CD8-positive, alpha-beta memory T cell (primary cell): ENCODE measurements around the gene ARL3. TPM values are rescaled to one million over a fixed set of nuclear protein-coding genes. Genes with fewer than 3 reads are reported as not detected.

Experiments
- polyA plus RNA-seq: library from polyadenylated mRNA; unstranded; fragments of 300-500 nt; fragmentation: Illumina TruSeq; gene quantifications from one replicate; pipeline ENCODE4 v1.2.3, GENCODE V29; 2021
- total RNA-seq, 2 experiments: library from RNA; stranded (reverse); gene quantifications; one replicate each; pipeline ENCODE4 v1.2.3, GENCODE V29; 2021

Gene ARL3
- total and polyA plus RNA-seq, 3 experiments from 2014 or later = 5.7 to 8.7 (median 8.7) TPM

Other genes starting within 250 kb of the ARL3 start
- gene ACTR1A, start 211.7 kb downstream of the ARL3 start, total RNA-seq = 10 to 100 TPM; 79.6 to 80.4 TPM
- 76.4 TPM for gene ACTR1A, start 211.7 kb downstream of the ARL3 start, polyA plus RNA-seq
- 1 to 10 TPM; 7.5 to 8.3 TPM for gene SUFU, start 210.4 kb downstream of the ARL3 start, total RNA-seq
- gene SUFU, start 210.4 kb downstream of the ARL3 start, polyA plus RNA-seq = 8.3 TPM
- gene TRIM8, start 69.9 kb downstream of the ARL3 start, total RNA-seq = 10 to 100 TPM; 72.0 to 74.5 TPM
- 63.9 TPM for gene TRIM8, start 69.9 kb downstream of the ARL3 start, polyA plus RNA-seq
- gene SFXN2, start 239 bp upstream of the ARL3 start, total RNA-seq = 10 to 100 TPM; 27.6 to 30.6 TPM
- gene SFXN2, start 239 bp upstream of the ARL3 start, polyA plus RNA-seq = 10.1 TPM
- gene WBP1L, start 29.6 kb upstream of the ARL3 start, total RNA-seq = 10 to 100 TPM; 16.0 to 17.8 TPM
- gene WBP1L, start 29.6 kb upstream of the ARL3 start, polyA plus RNA-seq = 28.5 TPM
- not detected for gene CYP17A1, start 123.0 kb upstream of the ARL3 start, total RNA-seq
- 0.13 TPM for gene CYP17A1, start 123.0 kb upstream of the ARL3 start, polyA plus RNA-seq
- gene BORCS7, start 139.9 kb upstream of the ARL3 start, total RNA-seq = 10 to 100 TPM in 1 of 2 experiments, 1 to 10 TPM in 1; 9.8 to 11.3 TPM
- 39.2 TPM for gene BORCS7, start 139.9 kb upstream of the ARL3 start, polyA plus RNA-seq
- under 1 TPM in 1 of 2 experiments, not detected in 1; 0.44 TPM for gene AS3MT, start 155.1 kb upstream of the ARL3 start, total RNA-seq
- gene AS3MT, start 155.1 kb upstream of the ARL3 start, polyA plus RNA-seq = not detected
- 1 to 10 TPM; 6.1 to 6.2 TPM for gene CNNM2, start 203.9 kb upstream of the ARL3 start, total RNA-seq
- gene CNNM2, start 203.9 kb upstream of the ARL3 start, polyA plus RNA-seq = 5.0 TPM